ENCODE data around the gene HOXD11.

DNA sequence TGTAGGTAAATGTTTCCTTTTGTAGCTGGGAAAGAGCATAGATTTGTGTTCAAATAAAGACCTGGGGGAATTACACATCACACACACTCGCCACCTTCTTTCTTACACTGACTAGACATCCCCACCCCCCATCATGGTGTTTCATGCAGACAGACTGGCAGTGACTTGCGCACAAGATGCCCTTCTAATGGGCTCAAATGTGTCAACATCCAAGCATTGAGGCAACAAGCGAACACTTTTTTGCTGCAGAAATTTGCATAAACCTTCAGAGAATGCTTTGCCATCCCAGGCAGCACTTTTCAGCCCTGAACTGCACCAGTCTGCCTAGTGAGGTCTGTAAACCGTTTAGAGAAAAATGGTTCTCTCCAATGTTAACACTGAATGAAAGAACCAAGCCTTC lies 27.0 kb downstream of the HOXD11 start:
- TF ChIP-seq, protein P1, sequence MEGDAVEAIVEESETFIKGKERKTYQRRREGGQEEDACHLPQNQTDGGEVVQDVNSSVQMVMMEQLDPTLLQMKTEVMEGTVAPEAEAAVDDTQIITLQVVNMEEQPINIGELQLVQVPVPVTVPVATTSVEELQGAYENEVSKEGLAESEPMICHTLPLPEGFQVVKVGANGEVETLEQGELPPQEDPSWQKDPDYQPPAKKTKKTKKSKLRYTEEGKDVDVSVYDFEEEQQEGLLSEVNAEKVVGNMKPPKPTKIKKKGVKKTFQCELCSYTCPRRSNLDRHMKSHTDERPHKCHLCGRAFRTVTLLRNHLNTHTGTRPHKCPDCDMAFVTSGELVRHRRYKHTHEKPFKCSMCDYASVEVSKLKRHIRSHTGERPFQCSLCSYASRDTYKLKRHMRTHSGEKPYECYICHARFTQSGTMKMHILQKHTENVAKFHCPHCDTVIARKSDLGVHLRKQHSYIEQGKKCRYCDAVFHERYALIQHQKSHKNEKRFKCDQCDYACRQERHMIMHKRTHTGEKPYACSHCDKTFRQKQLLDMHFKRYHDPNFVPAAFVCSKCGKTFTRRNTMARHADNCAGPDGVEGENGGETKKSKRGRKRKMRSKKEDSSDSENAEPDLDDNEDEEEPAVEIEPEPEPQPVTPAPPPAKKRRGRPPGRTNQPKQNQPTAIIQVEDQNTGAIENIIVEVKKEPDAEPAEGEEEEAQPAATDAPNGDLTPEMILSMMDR (IDR thresholded peaks at IDR 0.05): no peak
- no peak for TF ChIP-seq POLR2A (IDR thresholded peaks at IDR 0.05)
